ENCODE results near the gene DIABLO. TPM values are rescaled to one million over a fixed set of nuclear protein-coding genes. Genes with fewer than 3 reads are reported as not detected.

The DIABLO gene
- total and polyA plus RNA-seq, 2 experiments from 2014 or later, result 80.8 to 95.9 TPM

DNA sequence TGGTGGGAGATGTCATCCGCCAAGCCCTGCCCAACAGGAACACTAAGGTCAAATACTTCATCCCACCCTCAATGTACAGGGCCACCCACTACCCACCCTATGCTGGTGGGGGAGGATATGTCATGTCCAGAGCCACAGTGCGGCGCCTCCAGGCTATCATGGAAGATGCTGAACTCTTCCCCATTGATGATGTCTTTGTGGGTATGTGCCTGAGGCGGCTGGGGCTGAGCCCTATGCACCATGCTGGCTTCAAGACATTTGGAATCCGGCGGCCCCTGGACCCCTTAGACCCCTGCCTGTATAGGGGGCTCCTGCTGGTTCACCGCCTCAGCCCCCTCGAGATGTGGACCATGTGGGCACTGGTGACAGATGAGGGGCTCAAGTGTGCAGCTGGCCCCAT is 18.9 kb downstream of the DIABLO start:
- Histone ChIP-seq H3K27me3 (peaks cover 36% of the 10 kb centered on the region), H3K4me1 (ENCODE audit: low read depth) (no peaks in the 10 kb centered on the region), H3K36me3 (peaks cover 26% of the 10 kb centered on the region), H3K4me3 (no peak overlapping the region), H3K9me3 (ENCODE audit: low read depth) (no peaks in the 10 kb centered on the region), H3K27ac (no peak overlapping the region)
- no peak for DNase-seq (ENCODE audit: low read depth in 1 of 2, low spot score in 1 of 2)
- TF ChIP-seq, protein P1, sequence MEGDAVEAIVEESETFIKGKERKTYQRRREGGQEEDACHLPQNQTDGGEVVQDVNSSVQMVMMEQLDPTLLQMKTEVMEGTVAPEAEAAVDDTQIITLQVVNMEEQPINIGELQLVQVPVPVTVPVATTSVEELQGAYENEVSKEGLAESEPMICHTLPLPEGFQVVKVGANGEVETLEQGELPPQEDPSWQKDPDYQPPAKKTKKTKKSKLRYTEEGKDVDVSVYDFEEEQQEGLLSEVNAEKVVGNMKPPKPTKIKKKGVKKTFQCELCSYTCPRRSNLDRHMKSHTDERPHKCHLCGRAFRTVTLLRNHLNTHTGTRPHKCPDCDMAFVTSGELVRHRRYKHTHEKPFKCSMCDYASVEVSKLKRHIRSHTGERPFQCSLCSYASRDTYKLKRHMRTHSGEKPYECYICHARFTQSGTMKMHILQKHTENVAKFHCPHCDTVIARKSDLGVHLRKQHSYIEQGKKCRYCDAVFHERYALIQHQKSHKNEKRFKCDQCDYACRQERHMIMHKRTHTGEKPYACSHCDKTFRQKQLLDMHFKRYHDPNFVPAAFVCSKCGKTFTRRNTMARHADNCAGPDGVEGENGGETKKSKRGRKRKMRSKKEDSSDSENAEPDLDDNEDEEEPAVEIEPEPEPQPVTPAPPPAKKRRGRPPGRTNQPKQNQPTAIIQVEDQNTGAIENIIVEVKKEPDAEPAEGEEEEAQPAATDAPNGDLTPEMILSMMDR (IDR thresholded peaks at IDR 0.05; ENCODE audit: low read depth, low read length), result no peak

DNA sequence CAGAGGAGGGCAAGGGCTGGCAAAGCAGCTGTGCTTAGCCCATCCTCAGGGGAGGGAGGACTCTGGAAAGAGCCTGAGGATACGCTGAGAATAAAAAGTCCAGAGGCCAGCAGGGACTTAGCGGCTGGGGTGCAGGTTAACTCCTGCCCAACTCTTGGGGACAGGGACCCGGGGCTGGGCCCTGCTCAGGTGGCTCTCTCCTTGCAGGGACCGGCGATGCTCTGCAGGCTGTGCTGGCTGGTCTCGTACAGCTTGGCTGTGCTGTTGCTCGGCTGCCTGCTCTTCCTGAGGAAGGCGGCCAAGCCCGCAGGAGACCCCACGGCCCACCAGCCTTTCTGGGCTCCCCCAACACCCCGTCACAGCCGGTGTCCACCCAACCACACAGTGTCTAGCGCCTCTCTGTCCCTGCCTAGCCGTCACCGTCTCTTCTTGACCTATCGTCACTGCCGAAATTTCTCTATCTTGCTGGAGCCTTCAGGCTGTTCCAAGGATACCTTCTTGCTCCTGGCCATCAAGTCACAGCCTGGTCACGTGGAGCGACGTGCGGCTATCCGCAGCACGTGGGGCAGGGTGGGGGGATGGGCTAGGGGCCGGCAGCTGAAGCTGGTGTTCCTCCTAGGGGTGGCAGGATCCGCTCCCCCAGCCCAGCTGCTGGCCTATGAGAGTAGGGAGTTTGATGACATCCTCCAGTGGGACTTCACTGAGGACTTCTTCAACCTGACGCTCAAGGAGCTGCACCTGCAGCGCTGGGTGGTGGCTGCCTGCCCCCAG is 19.6 kb downstream of the DIABLO start:
- DNase-seq (ENCODE audit: low read depth in 1 of 2, low spot score in 1 of 2), result no peak
- no peak overlapping the region for H3K4me3 ChIP-seq
- no peak overlapping the region for H3K27ac ChIP-seq
- H3K4me1 ChIP-seq (ENCODE audit: low read depth), result no peaks in the 10 kb centered on the region
- peaks cover 21% of the 10 kb centered on the region for H3K36me3 ChIP-seq
- H3K27me3 ChIP-seq, result peaks cover 41% of the 10 kb centered on the region
- TF ChIP-seq, protein P1 (IDR thresholded peaks at IDR 0.05; ENCODE audit: low read depth, low read length), result no peak
- H3K9me3 ChIP-seq (ENCODE audit: low read depth), result no peaks in the 10 kb centered on the region

DNA sequence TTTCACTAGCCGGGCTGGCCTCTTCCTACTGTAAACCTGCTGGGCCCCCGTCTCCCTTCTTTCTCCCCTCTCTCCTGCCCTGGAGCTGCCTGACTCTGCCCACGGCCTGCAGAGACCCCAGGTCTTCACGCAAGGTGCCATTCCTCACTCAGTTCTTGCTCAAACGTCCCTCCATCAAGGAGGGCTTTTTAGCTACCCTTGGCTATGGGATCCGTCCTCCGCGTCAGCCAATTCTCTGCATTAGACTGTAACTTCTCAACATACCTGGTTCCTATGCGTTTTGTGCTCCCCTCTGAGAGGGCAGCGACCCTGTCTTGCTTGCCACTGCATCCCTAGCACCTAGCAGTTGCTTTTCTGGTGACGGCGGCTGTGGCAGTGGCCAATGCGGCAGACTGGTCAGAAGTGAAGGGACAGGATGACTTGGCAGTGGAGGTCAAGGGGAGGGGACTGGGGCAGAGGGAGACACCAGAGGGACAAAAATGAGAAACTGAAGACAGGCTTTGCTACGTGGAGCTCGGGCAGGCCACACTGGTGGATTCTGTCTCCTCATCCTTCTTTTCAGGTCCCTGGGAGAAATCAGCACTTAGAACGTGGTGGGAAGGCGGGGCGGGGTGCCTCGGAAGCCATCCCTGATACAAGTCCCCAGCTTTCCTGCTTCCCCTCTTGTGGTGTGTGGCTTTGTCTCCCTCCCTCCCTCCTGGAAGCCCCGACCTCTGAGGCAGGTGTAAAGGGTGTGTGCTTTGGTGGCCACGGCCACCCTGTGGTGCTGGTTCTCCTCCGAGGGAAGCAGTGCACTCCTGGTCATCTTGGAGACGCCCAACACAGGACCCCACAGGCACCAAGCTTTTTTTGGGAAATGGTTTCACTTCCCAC is 20.6 kb downstream of the DIABLO start:
- Histone ChIP-seq H3K27ac (no peak overlapping the region), H3K36me3 (peaks cover 15% of the 10 kb centered on the region), H3K9me3 (ENCODE audit: low read depth) (no peaks in the 10 kb centered on the region), H3K4me1 (ENCODE audit: low read depth) (no peaks in the 10 kb centered on the region), H3K27me3 (peaks cover 42% of the 10 kb centered on the region), H3K4me3 (no peak overlapping the region)
- TF ChIP-seq, protein P1 (IDR thresholded peaks at IDR 0.05; ENCODE audit: low read depth, low read length), result no peak
- no peak for DNase-seq (ENCODE audit: low read depth in 1 of 2, low spot score in 1 of 2)

DNA sequence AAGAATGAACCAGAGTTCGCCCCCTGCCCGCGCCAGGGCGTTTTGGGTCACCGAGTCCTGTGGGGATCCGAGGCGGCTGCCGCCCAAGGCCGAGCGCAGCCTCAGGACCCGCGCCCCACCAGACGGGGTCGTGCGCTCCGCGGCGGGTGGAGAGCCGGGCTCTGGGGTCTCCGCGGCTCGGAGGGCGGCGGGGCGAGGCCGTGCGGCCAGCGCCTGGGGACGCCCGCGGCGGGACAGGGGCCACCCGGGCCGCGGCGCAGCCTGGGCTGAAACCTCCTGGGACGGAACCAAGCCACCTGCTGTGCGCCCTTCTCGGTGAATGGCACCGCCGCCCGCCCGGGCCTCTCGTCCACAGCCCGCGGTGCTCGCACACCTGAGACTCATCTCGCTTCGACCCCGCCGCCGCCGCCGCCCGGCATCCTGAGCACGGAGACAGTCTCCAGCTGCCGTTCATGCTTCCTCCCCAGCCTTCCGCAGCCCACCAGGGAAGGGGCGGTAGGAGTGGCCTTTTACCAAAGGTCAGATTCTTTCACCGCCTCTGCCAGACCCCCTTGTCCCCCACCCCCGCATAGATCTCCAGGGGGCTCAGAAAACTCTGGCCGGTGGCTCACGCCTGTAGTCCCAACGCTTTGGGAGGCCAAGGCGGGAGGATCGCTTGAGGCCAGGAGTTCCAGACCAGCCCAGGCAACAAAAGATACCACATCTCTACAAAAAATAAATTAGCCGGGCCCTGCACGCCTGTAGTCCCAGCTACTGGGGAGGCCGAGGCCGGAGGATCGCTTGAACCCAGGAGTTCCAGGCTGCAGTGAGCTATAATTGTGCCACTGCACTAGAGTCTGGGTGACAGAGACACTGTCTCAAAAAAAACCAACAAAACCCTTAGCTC is 21.4 kb downstream of the DIABLO start:
- Histone ChIP-seq H3K27ac (no peak overlapping the region), H3K4me3 (peak overlapping the region; percentile 35), H3K9me3 (ENCODE audit: low read depth) (no peaks in the 10 kb centered on the region), H3K4me1 (ENCODE audit: low read depth) (no peaks in the 10 kb centered on the region), H3K27me3 (peaks cover 42% of the 10 kb centered on the region), H3K36me3 (peaks cover 9% of the 10 kb centered on the region)
- peak in 1 of 2 donors; percentile 32 for DNase-seq (ENCODE audit: low read depth in 1 of 2, low spot score in 1 of 2)
- TF ChIP-seq, protein P1 (IDR thresholded peaks at IDR 0.05; ENCODE audit: low read depth, low read length), result no peak
